DOHH2 (cell line): ENCODE results near the gene MAP1LC3B2.

Experiments
- CTCF ChIP-seq: fragments of 200-600 bp; sonication (generic); IDR thresholded peaks from one replicate; pipeline ENCODE4 v1.5.1; 2014; ENCODE audit warnings: antibody characterized with exemption, mild to moderate bottlenecking, low read depth, low read length; ENCODE audit not compliant: poor library complexity, severe bottlenecking
- EZH2phosphoT487 ChIP-seq: fragments of 200-600 bp; sonication (generic); IDR thresholded peaks from 2 replicates; pipeline ENCODE4 v1.6.1; 2017; ENCODE audit warnings: borderline replicate concordance, mild to moderate bottlenecking, antibody characterized with exemption, low read length, moderate library complexity, mixed read lengths

DNA sequence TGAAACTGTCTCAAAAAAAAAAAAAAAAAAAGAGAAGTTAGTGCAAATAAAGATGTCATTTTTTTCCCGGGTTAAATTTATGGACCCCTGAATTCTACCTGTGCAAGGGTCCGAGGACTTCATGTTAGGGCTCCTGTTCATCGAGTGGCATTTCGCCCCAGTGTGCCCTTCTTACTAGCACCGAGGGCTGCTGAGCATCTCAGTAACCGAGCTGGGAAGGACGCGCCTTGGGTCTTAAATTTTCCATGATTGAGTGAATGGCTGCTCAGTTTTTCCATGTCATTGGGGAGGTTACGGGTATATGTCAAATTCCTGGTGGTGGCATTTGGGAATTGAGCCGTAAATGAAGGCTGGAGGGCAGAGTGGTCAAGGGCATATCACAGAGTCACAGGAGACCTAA lies 34.9 kb upstream of the MAP1LC3B2 start:
- no peak for TF ChIP-seq CTCF
- no peak for TF ChIP-seq EZH2phosphoT487
